CMK (cell line): ENCODE data around the gene DYRK3.

Experiments used
- DNase-seq: peaks from one replicate; pipeline ENCODE4 v3.0.0-alpha.2; 2010; ENCODE audit warnings: low read depth

DYRK3 gene

DNA sequence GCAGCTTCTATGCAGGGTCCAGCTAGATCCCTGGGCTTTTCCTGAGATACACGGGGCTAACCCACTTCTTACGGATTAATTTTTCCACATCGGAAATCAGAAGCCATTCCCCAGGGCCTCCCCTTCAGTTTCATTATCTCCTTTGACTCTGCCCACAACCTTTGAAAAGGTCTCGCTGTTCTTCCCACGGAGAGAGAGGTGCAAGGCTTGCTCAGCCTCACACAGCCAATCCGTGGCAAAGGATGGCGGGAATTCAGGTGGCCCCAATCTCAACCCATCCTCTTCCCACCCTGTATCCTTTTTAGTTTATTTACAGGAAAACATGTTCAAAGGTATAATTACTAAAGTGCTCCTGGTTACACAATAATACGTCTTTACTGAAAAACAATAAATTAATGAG, 48.7 kb downstream of the DYRK3 start:
- no peak for DNase-seq

GRCh38 chr1:206684478-206685333, 49.4 kb downstream of the DYRK3 start, which contains the start of gene MAPKAPK2:
TSS of gene MAPKAPK2 (plus strand) at chr1:206684905. CDS start at chr1:206685230, 325 bp downstream.
- no peak for DNase-seq

GRCh38 chr1:206685334-206685768, 50.0 kb downstream of the DYRK3 start:
- no peak for DNase-seq

- no peak for DNase-seq
Observed at GRCh38 chr1:206685769-206686477, 50.6 kb downstream of the DYRK3 start.

DNA sequence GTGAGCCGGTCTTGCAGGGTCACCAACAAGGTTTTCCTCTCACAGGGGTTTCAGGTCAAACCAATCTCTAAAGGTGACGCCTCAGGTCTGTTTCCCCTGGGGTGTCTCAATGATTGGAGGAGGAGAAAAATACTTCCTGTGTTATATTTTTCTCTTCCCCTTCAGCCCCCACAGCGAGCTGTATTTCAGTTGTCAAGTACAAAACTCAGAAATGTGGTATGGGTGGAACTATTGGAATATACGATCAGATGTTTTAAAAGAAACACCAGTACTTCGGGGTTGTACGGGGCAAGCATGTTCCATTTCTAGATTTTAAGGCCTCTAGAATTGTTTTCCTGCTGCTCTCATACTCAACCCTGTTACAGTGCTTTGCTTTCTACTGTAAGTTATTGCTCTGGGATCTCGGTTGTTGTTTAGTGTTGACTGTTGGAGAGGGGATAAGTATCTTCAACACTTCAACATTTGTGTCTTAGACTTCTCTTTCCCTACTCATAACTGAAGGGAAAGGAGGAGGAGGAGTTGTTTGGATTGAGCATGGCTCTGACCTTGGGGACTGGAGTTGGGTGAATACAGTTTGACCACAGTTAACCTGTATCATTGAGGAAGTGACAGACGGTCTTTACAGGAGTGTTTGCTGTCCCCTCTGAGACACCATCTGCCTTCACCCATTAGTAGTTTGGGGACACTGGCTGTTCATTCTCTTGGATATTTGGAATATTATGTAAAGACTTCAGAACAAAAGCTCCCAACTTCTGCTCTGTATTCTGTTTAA, 51.3 kb downstream of the DYRK3 start:
- no peak for DNase-seq

DNA sequence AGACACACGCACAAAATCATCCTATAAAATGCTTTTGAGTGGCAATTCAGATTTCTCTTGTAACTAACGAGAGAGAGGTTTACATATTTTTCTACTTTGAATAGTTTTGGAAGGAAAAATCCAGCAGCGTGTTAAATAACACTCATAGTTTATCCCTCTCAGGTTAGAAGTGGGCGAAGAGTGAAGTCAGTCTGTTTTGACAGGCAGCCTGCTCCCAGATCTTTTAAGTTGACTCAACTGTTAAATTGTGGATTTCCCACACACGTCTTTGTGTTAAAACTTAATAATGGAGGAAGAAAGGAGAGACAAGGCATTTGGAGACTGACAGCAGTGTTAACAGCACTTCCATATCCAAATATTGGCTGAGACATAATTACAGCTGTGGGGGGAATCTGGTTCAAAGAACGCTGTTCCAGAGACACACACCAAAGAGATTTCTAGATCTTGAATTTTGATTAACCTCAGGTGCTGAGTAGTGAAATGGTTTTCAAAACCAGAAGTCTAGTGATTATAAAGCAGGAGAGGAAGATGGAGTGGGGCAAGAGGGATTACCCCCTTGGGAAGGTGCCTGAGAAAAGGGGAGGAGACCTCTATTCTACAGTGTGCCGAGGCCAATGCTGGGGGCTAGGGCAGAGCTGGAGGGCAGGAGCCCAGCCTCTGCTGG, 52.0 kb downstream of the DYRK3 start:
- no peak for DNase-seq

- no peak for DNase-seq
Observed at GRCh38 chr1:206687915-206688442, 52.6 kb downstream of the DYRK3 start.

DNA sequence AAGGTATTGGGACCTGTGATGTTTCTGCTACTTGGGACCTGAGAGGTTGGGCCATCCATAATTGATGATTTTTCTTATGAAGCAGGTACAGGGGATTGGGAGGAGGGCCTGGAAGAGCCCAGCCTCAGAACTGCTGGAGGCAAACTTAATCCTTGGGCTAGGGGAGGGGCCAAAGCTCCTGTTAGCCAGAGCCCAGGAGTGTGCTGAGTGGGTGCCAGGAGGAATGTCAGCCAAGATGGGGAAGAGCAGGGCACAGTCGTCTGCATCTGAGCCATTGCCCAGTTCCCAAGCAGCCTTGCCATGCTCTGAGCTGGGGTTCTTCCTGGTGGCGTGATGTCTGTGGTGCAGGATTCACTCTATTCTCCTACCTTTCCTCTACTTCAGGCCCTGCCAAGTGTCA, 55.2 kb downstream of the DYRK3 start:
- no peak for DNase-seq

- no peak for DNase-seq
Observed at GRCh38 chr1:206691604-206692003, 56.3 kb downstream of the DYRK3 start.

- DNase-seq: no peak
Observed at GRCh38 chr1:206693029-206693428, 57.7 kb downstream of the DYRK3 start.

DNA sequence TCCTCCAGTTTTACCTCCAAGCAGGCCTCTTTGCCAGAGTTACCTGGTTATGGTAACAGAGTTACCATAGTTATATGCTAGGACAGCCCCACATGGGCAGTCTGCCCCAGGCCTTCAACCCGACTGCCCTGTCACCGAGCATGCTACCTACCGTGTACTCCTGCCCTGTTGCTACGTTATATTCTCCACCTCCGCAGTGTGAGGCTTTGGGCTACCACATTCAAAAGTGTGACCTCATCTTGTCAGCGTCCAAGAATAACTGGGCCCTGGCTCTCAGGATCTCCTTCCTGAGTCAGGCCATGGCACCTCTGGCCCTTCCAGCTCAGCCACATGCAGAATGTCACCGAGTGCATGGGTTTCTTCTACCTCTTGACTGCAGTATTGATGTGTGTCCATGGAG, 58.3 kb downstream of the DYRK3 start:
- DNase-seq: no peak

- no peak for DNase-seq
Observed at GRCh38 chr1:206694171-206695124, 59.1 kb downstream of the DYRK3 start.

DNA sequence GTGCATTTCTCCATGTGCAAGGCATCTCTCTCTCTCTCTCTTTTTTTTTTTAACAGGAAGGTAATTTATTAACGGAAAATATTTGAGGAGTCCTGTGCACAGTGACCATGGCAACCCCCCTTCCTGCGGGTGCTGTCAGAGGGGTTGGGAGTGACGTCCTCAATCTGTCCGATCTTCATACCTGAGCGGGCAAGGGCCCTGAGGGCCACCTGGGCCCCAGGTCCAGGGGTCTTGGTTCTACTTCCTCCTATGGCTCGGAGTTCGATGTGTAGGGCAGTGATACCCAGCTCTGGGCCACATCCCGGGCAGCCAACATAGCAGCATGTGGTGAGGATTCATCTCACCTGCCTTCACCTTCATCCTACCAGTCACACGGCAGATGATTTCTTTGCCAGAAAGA, 60.4 kb downstream of the DYRK3 start:
- DNase-seq: no peak

DNA sequence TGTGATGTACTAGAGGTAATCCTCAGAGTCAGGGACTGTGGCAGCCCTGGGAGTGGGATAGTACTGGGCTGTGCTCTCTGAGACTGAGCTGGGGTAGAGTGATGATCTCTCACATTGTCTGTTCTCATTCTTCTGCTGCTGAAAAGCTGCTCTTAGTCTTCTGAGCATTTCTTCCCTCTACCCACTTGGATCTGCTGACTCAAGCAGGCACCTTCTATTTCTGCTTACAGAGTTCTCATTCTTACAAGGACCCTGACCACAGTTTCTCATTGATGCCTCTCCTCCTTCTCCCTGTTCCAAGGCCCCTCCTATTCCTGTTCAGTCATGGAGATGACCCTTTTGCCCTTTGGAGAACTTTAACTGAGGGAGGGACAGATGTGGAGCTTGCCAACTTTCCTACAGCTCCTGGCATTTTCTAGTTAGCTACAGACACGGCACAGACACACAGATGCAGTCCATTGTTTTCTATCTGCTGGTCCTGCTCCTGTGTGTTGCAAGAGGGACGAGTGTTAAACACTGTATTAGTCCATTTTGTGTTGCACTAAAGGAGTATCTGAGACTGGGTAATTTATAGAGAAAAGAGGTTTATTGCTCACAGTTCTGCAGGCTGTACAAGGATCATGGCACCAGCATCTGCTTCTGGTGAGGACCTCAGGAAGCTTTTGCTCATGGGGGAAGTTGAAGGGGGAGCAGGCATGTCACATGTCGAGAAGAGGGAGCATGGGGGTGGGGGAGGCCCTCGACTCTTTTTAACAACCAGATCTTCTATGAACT, 61.7 kb downstream of the DYRK3 start:
- no peak for DNase-seq

DNA sequence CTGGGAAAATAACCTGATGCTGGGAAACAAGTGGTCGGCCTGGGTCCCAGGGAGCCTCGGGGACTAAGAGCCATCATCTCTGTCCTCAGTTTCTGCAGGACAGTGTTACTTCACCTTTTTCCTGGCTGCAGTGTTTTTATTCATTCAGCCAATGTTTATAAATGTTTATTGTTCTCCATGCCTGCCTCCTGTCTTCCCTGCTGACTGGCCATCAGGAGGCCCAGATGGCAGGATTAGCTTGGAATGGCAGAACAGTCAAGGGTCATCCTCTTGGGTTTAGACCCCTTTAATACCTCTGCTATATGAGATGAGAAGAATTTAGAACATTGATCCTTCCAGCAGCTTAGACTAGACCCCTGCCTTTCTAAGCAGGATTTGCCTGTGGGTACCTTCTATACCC, 62.7 kb downstream of the DYRK3 start:
- no peak for DNase-seq
